Sigmoid colon (tissue), 7 donors: ENCODE data around the gene MLH3. TPM values are rescaled to one million over a fixed set of nuclear protein-coding genes. Genes with fewer than 3 reads are reported as not detected.

ENCODE experiments used
- DNase-seq: peaks from one replicate; pipeline ENCODE4 v3.0.0-alpha.2; 2019
- H3K27ac ChIP-seq, 4 donors: fragments of 200-600 bp; sonication (generic); one replicate each; pipeline ENCODE4 v1.5.1; 2016 to 2019; ENCODE audit warnings: mild to moderate bottlenecking in 1 of 4
- H3K27me3 ChIP-seq, 3 donors: fragments of 200-600 bp; sonication (generic); one replicate each; pipeline ENCODE4 v1.5.1; 2019; ENCODE audit warnings: mild to moderate bottlenecking in 1 of 3
- H3K36me3 ChIP-seq, 4 donors: fragments of 200-600 bp; sonication (generic); one replicate each; pipeline ENCODE4 v1.5.1; 2016 to 2019
- H3K4me1 ChIP-seq, 4 donors: fragments of 200-600 bp; sonication (generic); one replicate each; pipeline ENCODE4 v1.5.1; 2017 to 2019
- H3K4me3 ChIP-seq, 4 donors: fragments of 200-600 bp; sonication (generic); one replicate each; pipeline ENCODE4 v1.5.1; 2017 to 2019; ENCODE audit warnings: mild to moderate bottlenecking in 2 of 4, moderate library complexity in 1 of 4
- H3K9me3 ChIP-seq, 4 donors: fragments of 200-600 bp in 3 of 4; sonication (generic) in 3 of 4; one replicate each; pipeline versions ENCODE4 v1.5.1 to v1.6.1; 2013 to 2019
- CTCF ChIP-seq, 4 experiments: fragments of 450-650 bp in 3 of 4; fragments of 200-600 bp in 1 of 4; IDR thresholded peaks; one replicate each; pipeline ENCODE4 v1.5.1; 2016 to 2019; ENCODE audit warnings: antibody characterized with exemption in 4 of 4, mild to moderate bottlenecking in 3 of 4, moderate library complexity in 2 of 4
- EP300 ChIP-seq, 4 donors: sonication (generic); formaldehyde crosslinking; IDR thresholded peaks; one replicate each; pipeline ENCODE4 v1.6.1; 2017; ENCODE audit warnings: antibody characterized with exemption in 4 of 4
- POLR2A ChIP-seq, 2 donors: fragments of 450-650 bp; IDR thresholded peaks; one replicate each; pipeline ENCODE4 v1.6.1; 2016; ENCODE audit warnings: antibody characterized with exemption in 2 of 2, mild to moderate bottlenecking in 2 of 2, moderate library complexity in 2 of 2
- POLR2AphosphoS5 ChIP-seq, 4 donors: sonication (generic); formaldehyde crosslinking; IDR thresholded peaks; one replicate each; pipeline ENCODE4 v1.6.1; 2017; ENCODE audit warnings: antibody characterized with exemption in 4 of 4
- WGBS, 2 donors: extraction: QIAGEN DNeasy Blood & Tissue Kit; methylation state at CpG; one replicate each; pipeline ENCODE4 v1.1.7; 2013; 5-methylcytosine and 5-hydroxymethylcytosine counted together
- intact Hi-C: fragments of 100-400 bp; cut with DNase I; formaldehyde crosslinking; loops from one replicate; pipeline ENCODE4 v1.15.1; 2023
- polyA plus RNA-seq, 3 donors: library from polyadenylated mRNA; stranded (reverse); fragments of 200-250 nt; gene quantifications; one replicate each; pipeline ENCODE4 v1.2.3, GENCODE V29; 2013
- total RNA-seq, 4 donors: library from RNA; depleted of rRNA; stranded (reverse); fragments of >200 nt; gene quantifications; one replicate each; pipeline ENCODE4 v1.1.0, GENCODE V29; 2016
- donor health status: healthy with polysubstance abuse.
- donor health status: Bipolar disorder and iron deficiency.
- donor health status: healthy.

Gene MLH3
- total and polyA plus RNA-seq, 7 donors: 3.6 to 42.9 (median 30.0) TPM

- TF ChIP-seq CTCF (IDR thresholded peaks at IDR 0.05): no peak
- no peak for TF ChIP-seq POLR2A (IDR thresholded peaks at IDR 0.05)
- TF ChIP-seq POLR2AphosphoS5 (IDR thresholded peaks at IDR 0.05): no peak
- TF ChIP-seq EP300 (IDR thresholded peaks at IDR 0.05): no peak
- Histone ChIP-seq H3K4me3 (no peak overlapping the region), H3K36me3 (no peaks in the 10 kb centered on the region), H3K27ac (no peak overlapping the region), H3K4me1 (peaks cover 0 to 14% (median 4%) of the 10 kb centered on the region in 4 donors), H3K9me3 (no peaks in the 10 kb centered on the region), H3K27me3 (no peaks in the 10 kb centered on the region)
- WGBS, 2 donors: 81 to 92% methylated on average over 2 of the region's 2 CpGs
- no peak for DNase-seq
- intact Hi-C loops: no loop called here
Measured at GRCh38 chr14:75059642-75060041, 8.4 kb upstream of the MLH3 start.

DNA sequence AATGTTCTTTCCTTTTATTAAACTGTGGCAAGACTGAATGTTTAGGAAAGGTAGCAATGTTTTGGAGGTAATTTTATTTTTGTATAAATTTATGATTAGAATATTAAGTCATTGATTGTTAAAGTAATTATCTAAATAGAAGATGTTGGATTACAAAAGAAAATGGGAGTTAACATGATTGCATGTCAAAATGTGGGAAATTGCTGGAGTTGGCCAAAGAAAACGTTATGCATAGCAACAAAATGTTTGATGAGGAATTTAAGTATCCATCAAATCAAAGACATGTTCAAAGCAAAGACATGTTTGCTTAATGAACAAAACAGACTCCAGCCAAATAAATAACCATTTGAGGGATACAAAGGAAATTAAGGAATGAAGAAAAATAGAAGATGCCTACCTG is 3.2 kb upstream of the MLH3 start:
- no peak overlapping the region for H3K4me3 ChIP-seq
- peaks cover 0 to 20% (median 13%) of the 10 kb centered on the region in 4 donors for H3K4me1 ChIP-seq
- no peaks in the 10 kb centered on the region for H3K9me3 ChIP-seq
- H3K27me3 ChIP-seq: no peaks in the 10 kb centered on the region
- DNase-seq: no peak
- TF ChIP-seq POLR2A (IDR thresholded peaks at IDR 0.05) (no peak), CTCF (IDR thresholded peaks at IDR 0.05) (no peak), POLR2AphosphoS5 (IDR thresholded peaks at IDR 0.05) (no peak), EP300 (IDR thresholded peaks at IDR 0.05) (no peak)
- intact Hi-C loops: no loop called here
- 74 to 80% methylated on average over 1 of the region's 1 CpG for WGBS, 2 donors
- H3K27ac ChIP-seq: no peak overlapping the region
- H3K36me3 ChIP-seq: no peaks in the 10 kb centered on the region

DNA sequence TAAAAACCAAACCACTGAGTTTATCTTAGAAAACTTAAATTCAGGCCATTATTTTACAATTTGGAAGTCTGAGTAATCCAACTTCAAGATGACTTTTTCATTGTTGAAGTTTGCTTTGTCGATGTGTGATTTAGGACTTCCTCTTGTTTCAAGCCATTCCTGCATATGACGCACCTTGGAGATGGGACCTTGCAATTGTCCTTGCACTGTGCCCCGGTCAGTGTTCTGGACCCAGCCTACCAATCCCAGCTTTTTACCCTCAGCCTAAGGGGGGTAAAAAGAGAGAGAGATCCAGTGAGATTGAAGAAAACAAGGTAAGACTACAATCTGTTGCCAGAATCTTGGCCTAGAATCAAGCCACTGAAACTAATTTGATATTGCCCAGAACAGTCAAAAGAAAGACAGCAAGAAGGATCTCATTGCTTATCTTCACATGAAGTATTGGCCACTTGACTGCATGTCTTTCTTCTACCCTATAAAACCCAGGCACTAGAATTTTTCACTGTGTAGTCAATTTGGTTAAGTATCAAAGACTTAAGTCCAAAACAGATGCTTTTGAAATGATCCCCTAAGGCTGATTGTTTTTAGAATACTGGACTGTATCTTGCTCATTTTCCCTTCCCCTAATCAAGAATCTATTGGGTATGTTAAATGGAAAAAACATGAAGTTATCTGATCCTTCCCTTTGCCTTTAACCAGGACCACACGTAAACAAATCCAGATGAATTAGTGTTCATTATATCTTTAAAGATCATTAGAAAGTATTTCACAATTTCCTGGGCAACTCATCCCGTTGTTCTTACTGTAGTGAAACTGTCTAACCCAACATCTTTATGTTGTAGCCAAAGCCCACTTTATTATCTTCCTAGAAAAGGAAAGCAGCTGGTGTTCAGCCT is 2.4 kb upstream of the MLH3 start:
- intact Hi-C loops: no loop called here
- H3K27ac ChIP-seq: no peak overlapping the region
- WGBS, 2 donors: 63 to 64% methylated on average over 5 of the region's 5 CpGs

DNA sequence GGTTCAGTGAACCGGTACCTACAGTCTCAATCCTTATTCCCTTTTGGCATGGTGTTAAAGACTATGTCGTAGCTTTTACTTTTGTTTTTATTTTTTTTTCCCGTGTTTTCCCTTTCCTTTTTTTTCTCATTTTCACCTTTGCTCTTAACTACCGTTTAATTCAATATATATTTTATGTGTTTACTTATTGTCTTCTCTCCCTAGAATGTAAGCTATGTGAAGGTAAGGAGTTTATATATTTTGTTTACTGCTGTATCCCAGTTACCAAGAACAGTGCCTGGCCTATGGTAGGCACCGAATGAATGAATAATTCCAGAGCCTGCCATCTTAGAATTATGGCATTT is 261 bp upstream of the MLH3 start:
- WGBS, 2 donors: 14 to 27% methylated on average over 5 of the region's 5 CpGs
- peak overlapping the region; percentile 46 to 82 (median 62) for H3K4me3 ChIP-seq
- peaks cover 0 to 30% (median 14%) of the 10 kb centered on the region in 4 donors for H3K4me1 ChIP-seq
- H3K36me3 ChIP-seq: no peaks in the 10 kb centered on the region
- DNase-seq: no peak
- TF ChIP-seq CTCF (IDR thresholded peaks at IDR 0.05) (no peak), POLR2AphosphoS5 (IDR thresholded peaks at IDR 0.05) (no peak), EP300 (IDR thresholded peaks at IDR 0.05) (no peak), POLR2A (IDR thresholded peaks at IDR 0.05) (no peak)
- intact Hi-C loops: loop anchor here (2.0 kb wide), 1 partner anchor 17 kb away; the partner anchor contains the start of gene ZC2HC1C
- no peaks in the 10 kb centered on the region for H3K27me3 ChIP-seq
- no peaks in the 10 kb centered on the region for H3K9me3 ChIP-seq
- peak overlapping the region; percentile 87 to 93 (median 89) for H3K27ac ChIP-seq

More for the DNA sequence above, 2.4 kb upstream of the MLH3 start:
- Histone ChIP-seq H3K4me3 (no peak overlapping the region), H3K27me3 (no peaks in the 10 kb centered on the region), H3K9me3 (no peaks in the 10 kb centered on the region), H3K36me3 (no peaks in the 10 kb centered on the region), H3K4me1 (peaks cover 0 to 28% (median 14%) of the 10 kb centered on the region in 4 donors)
- DNase-seq: no peak
- TF ChIP-seq POLR2AphosphoS5 (IDR thresholded peaks at IDR 0.05) (no peak), CTCF (IDR thresholded peaks at IDR 0.05) (no peak), POLR2A (IDR thresholded peaks at IDR 0.05) (no peak), EP300 (IDR thresholded peaks at IDR 0.05) (no peak)
